Caco-2 (cell line): ENCODE measurements around the gene CCT6B. TPM values are rescaled to one million over a fixed set of nuclear protein-coding genes. Genes with fewer than 3 reads are reported as not detected.
A peak's percentile ranks its signal among the peaks of the same experiment; 100 is the strongest.
"Not testable (repeated sequence)": the region's sequence is repeated elsewhere in the genome, so short reads cannot be mapped to it uniquely, and the experiment has no call there.

Source experiments
- BruUV-seq: library from RNA; stranded (reverse); fragments of 400-500 nt; replicated peaks from 2 replicates; lab custom pipeline; 2021; lab: Mats Ljungman, UMichigan
- CTCF ChIA-PET: fragments of 300-600 bp; sonication (Branson Sonifier 250); formaldehyde crosslinking; loops from one replicate; lab custom pipeline; 2022; ENCODE audit warnings: antibody characterized with exemption; lab: Charles Lee
- POLR2A ChIA-PET: fragments of 300-600 bp; sonication (Branson Sonifier 250); formaldehyde crosslinking; loops from one replicate; lab custom pipeline; 2022; ENCODE audit warnings: antibody characterized with exemption; lab: Charles Lee
- DNase-seq, 2 experiments: peaks; one replicate each; pipeline versions ENCODE4 v3.0.0 to v3.0.0-alpha.2; 2020 to 2022
- H3K27me3 ChIP-seq: replicated peaks from 2 replicates; pipeline ENCODE4 v1.6.0; 2011; ENCODE audit warnings: low read length; ENCODE audit not compliant: control insufficient read depth, insufficient read depth
- H3K36me3 ChIP-seq: 2 replicates; pipeline ENCODE4 v1.5.1; 2011; ENCODE audit warnings: low read length; ENCODE audit not compliant: control insufficient read depth, insufficient read depth
- H3K4me1 ChIP-seq: fragments of 250-450 bp; sonication (Bioruptor Pico); 2 replicates; pipeline ENCODE4 v1.5.1; 2020; ENCODE audit warnings: mild to moderate bottlenecking
- H3K4me3 ChIP-seq: 2 replicates; pipeline ENCODE4 v1.5.1; 2011; ENCODE audit warnings: low read depth, mild to moderate bottlenecking, control low read depth, low read length
- H3K9me3 ChIP-seq: fragments of 250-450 bp; sonication (Bioruptor Pico); 2 replicates; pipeline ENCODE4 v1.5.1; 2020; ENCODE audit warnings: mild to moderate bottlenecking, moderate library complexity
- H3K27ac Mint-ChIP-seq: one replicate; pipeline ENCODE4 v1.8.0; 2022; ENCODE audit warnings: mixed read lengths; ENCODE audit not compliant: unreplicated experiment
- H3K27me3 Mint-ChIP-seq: one replicate; pipeline ENCODE4 v1.8.0; 2022; ENCODE audit warnings: mixed read lengths; ENCODE audit not compliant: insufficient read depth, unreplicated experiment
- H3K36me3 Mint-ChIP-seq: one replicate; pipeline ENCODE4 v1.8.0; 2022; ENCODE audit warnings: mild to moderate bottlenecking, mixed read lengths; ENCODE audit not compliant: insufficient read depth, unreplicated experiment
- H3K4me1 Mint-ChIP-seq: one replicate; pipeline ENCODE4 v1.8.0; 2022; ENCODE audit warnings: low read depth, mixed read lengths; ENCODE audit not compliant: unreplicated experiment
- H3K4me3 Mint-ChIP-seq: one replicate; pipeline ENCODE4 v1.8.0; 2022; ENCODE audit warnings: mild to moderate bottlenecking, moderate library complexity, mixed read lengths; ENCODE audit not compliant: unreplicated experiment
- H3K9me3 Mint-ChIP-seq: one replicate; pipeline ENCODE4 v1.8.0; 2022; ENCODE audit warnings: mixed read lengths; ENCODE audit not compliant: unreplicated experiment
- CTCF ChIP-seq, 2 experiments: fragments of 200-600 bp in 1 of 2; IDR thresholded peaks; 1 replicate in 1 of 2; 2 replicates in 1 of 2; pipeline versions ENCODE4 v1.5.1 to v1.8.0; 2011 to 2022; ENCODE audit warnings: antibody characterized with exemption in 1 of 2, control low read depth in 1 of 2, inconsistent platforms in 1 of 2, low read depth in 1 of 2, low read length in 1 of 2, mild to moderate bottlenecking in 1 of 2, moderate library complexity in 1 of 2; ENCODE audit not compliant: insufficient read depth in 1 of 2, severe bottlenecking in 1 of 2, unreplicated experiment in 1 of 2
- intact Hi-C: fragments of 100-400 bp; cut with micrococcal nuclease; formaldehyde crosslinking; loops from one replicate; pipeline ENCODE4 v1.10.0; 2022; ENCODE audit not compliant: unreplicated experiment
- total RNA-seq: library from RNA; stranded (reverse); gene quantifications from 2 replicates; pipeline ENCODE4 v1.2.3, GENCODE V29; 2022

Gene CCT6B
- total RNA-seq, 1 experiment from 2014 or later, result 1.8 TPM

- Mint-ChIP-seq H3K36me3 (peaks cover 36% of the 10 kb centered on the region), H3K27ac (no peak overlapping the region), H3K4me3 (no peak overlapping the region), H3K9me3 (no peaks in the 10 kb centered on the region), H3K4me1 (no peaks in the 10 kb centered on the region), H3K27me3 (no peaks in the 10 kb centered on the region)
- BruUV-seq, result no TSS peak
- Histone ChIP-seq H3K9me3 (no peaks in the 10 kb centered on the region), H3K4me1 (no peaks in the 10 kb centered on the region), H3K4me3 (no peak overlapping the region), H3K27me3 (no peaks in the 10 kb centered on the region), H3K36me3 (peaks cover 4% of the 10 kb centered on the region)
- no peak for DNase-seq
- no peak for TF ChIP-seq CTCF (IDR thresholded peaks at IDR 0.05; ENCODE audit: insufficient read depth in 1 of 2, low read depth in 1 of 2, low read length in 1 of 2, severe bottlenecking in 1 of 2, unreplicated experiment in 1 of 2)
- intact Hi-C loops, result no loop called here
- CTCF ChIA-PET, result no interaction called here
- POLR2A ChIA-PET, result no interaction called here
These were observed 40.3 kb upstream of the CCT6B start for GRCh38 chr17:35001549-35001948.

- DNase-seq, H3K36me3 ChIP-seq, H3K27ac Mint-ChIP-seq, H3K4me1 ChIP-seq, POLR2A ChIA-PET, H3K4me1 Mint-ChIP-seq, H3K9me3 Mint-ChIP-seq, H3K4me3 ChIP-seq, H3K4me3 Mint-ChIP-seq, H3K9me3 ChIP-seq, H3K27me3 ChIP-seq, CTCF ChIA-PET, intact Hi-C loops, BruUV-seq, H3K27me3 Mint-ChIP-seq: not testable (repeated sequence)
- H3K36me3 Mint-ChIP-seq, result peaks cover 36% of the 10 kb centered on the region
These were observed 39.7 kb upstream of the CCT6B start for GRCh38 chr17:35000965-35001364.

- Mint-ChIP-seq H3K9me3 (no peaks in the 10 kb centered on the region), H3K4me3 (no peak overlapping the region), H3K36me3 (peaks cover 30% of the 10 kb centered on the region), H3K4me1 (no peaks in the 10 kb centered on the region), H3K27ac (no peak overlapping the region), H3K27me3 (no peaks in the 10 kb centered on the region)
- no peaks in the 10 kb centered on the region for H3K27me3 ChIP-seq
- H3K4me3 ChIP-seq, result no peak overlapping the region
- intact Hi-C loops, result loop anchor here (10.0 kb wide), 1 partner anchor 535 kb away; the partner anchor contains the start of gene SLFN12L
- POLR2A ChIA-PET, result no interaction called here
- CTCF ChIA-PET, result no interaction called here
- DNase-seq, result no peak
- peaks cover 4% of the 10 kb centered on the region for H3K36me3 ChIP-seq
- no peaks in the 10 kb centered on the region for H3K4me1 ChIP-seq
- TF ChIP-seq CTCF (IDR thresholded peaks at IDR 0.05; ENCODE audit: insufficient read depth in 1 of 2, low read depth in 1 of 2, low read length in 1 of 2, severe bottlenecking in 1 of 2, unreplicated experiment in 1 of 2), result no peak
- no TSS peak for BruUV-seq
- H3K9me3 ChIP-seq, result no peaks in the 10 kb centered on the region
These were observed 38.2 kb upstream of the CCT6B start for GRCh38 chr17:34999456-34999855.

GRCh38 chr17:34998205-34998604, 36.9 kb upstream of the CCT6B start:
- Mint-ChIP-seq H3K9me3 (no peaks in the 10 kb centered on the region), H3K36me3 (peaks cover 30% of the 10 kb centered on the region), H3K4me1 (no peaks in the 10 kb centered on the region), H3K27me3 (no peaks in the 10 kb centered on the region), H3K27ac (no peak overlapping the region), H3K4me3 (no peak overlapping the region)
- peak; percentile 86 to 97 for TF ChIP-seq CTCF (IDR thresholded peaks at IDR 0.05; ENCODE audit: insufficient read depth in 1 of 2, low read depth in 1 of 2, low read length in 1 of 2, severe bottlenecking in 1 of 2, unreplicated experiment in 1 of 2)
- intact Hi-C loops, result loop anchor here (1.0 to 10.0 kb wide), 4 partner anchors 65 to 537 kb away; partner anchors contain the start of genes RAD51D, RFFL and SLFN12L
- no peaks in the 10 kb centered on the region for H3K4me1 ChIP-seq
- peak; percentile 78 to 84 for DNase-seq
- no peak overlapping the region for H3K4me3 ChIP-seq
- peaks cover 2% of the 10 kb centered on the region for H3K36me3 ChIP-seq
- no peaks in the 10 kb centered on the region for H3K27me3 ChIP-seq
- no TSS peak for BruUV-seq
- H3K9me3 ChIP-seq, result no peaks in the 10 kb centered on the region
- ChIA-PET POLR2A (no interaction called here), CTCF (no interaction called here)
